SU-DHL-6 (cell line): ENCODE measurements around the gene ARHGEF4.

Experiments used
- EZH2phosphoT487 ChIP-seq: fragments of 200-600 bp; sonication (generic), shearing (Covaris generic); conservative IDR thresholded peaks from 2 replicates; pipeline ENCODE4 v1.6.1; 2018; ENCODE audit warnings: mild to moderate bottlenecking, antibody characterized with exemption, low read length, moderate library complexity, mixed read lengths
- TF ChIP-seq, protein P1 (sequence below): fragments of 200-600 bp; sonication (generic); IDR thresholded peaks from one replicate; pipeline ENCODE4 v1.5.1; 2017; ENCODE audit warnings: antibody characterized with exemption, mild to moderate bottlenecking, low read length, moderate library complexity; ENCODE audit not compliant: insufficient read depth, poor library complexity, severe bottlenecking

- TF ChIP-seq, protein P1, sequence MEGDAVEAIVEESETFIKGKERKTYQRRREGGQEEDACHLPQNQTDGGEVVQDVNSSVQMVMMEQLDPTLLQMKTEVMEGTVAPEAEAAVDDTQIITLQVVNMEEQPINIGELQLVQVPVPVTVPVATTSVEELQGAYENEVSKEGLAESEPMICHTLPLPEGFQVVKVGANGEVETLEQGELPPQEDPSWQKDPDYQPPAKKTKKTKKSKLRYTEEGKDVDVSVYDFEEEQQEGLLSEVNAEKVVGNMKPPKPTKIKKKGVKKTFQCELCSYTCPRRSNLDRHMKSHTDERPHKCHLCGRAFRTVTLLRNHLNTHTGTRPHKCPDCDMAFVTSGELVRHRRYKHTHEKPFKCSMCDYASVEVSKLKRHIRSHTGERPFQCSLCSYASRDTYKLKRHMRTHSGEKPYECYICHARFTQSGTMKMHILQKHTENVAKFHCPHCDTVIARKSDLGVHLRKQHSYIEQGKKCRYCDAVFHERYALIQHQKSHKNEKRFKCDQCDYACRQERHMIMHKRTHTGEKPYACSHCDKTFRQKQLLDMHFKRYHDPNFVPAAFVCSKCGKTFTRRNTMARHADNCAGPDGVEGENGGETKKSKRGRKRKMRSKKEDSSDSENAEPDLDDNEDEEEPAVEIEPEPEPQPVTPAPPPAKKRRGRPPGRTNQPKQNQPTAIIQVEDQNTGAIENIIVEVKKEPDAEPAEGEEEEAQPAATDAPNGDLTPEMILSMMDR: no peak
- TF ChIP-seq EZH2phosphoT487: no peak
Observed at GRCh38 chr2:130841741-130842365, 5.1 kb downstream of the ARHGEF4 start.
